ENCODE measurements around the gene ACTN4. TPM values are rescaled to one million over a fixed set of nuclear protein-coding genes. Genes with fewer than 3 reads are reported as not detected.

ACTN4 gene
- total RNA-seq, 4 donors from 2014 or later, result 475 to 520 (median 507) TPM

DNA sequence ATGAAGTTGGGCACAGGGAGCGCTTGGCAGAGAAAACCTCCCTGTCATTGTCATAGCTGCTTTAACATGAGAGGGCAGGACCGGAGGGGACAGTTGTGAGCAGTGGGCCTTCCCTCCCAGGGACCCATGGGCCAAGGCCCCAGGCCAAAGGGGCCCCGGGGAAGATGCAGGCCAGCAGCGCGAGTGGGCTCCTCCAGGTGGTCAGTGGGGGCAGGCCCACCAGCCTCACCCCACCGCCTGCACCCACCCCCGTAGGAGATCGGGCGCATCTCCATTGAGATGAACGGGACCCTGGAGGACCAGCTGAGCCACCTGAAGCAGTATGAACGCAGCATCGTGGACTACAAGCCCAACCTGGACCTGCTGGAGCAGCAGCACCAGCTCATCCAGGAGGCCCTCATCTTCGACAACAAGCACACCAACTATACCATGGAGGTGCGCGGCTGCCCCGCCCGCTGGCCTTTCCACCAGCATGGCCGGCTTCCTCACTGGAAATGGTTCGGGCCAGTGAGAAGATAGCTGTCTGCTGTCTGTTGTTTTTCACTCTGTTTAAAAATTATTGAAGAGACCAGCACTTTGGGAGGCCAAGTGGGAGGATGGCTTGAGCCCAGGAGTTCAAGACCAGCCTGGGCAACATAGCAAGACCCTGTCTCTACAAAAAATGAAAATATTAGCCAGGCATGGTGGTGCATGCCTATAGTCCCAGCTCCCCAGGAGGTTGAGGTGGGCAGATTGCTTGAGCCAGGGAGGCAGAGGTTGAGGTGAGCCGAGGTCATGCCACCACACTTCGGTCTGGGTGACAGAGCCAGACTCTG lies 78.2 kb downstream of the ACTN4 start:
- DNase-seq (ENCODE audit: low spot score in 2 of 2), result no peak
- Histone ChIP-seq H3K36me3 (peaks cover 95% of the 10 kb centered on the region), H3K9me3 (no peaks in the 10 kb centered on the region), H3K4me1 (peaks cover 11% of the 10 kb centered on the region), H3K4me3 (no peak overlapping the region), H3K27me3 (no peaks in the 10 kb centered on the region), H3K27ac (no peak overlapping the region)
- WGBS, result 91% methylated on average over 9 of the region's 21 CpGs
- TF ChIP-seq POLR2A (IDR thresholded peaks at IDR 0.05) (no peak), POLR2AphosphoS5 (IDR thresholded peaks at IDR 0.05) (no peak), EP300 (IDR thresholded peaks at IDR 0.05) (no peak)
- TF ChIP-seq, protein P1, sequence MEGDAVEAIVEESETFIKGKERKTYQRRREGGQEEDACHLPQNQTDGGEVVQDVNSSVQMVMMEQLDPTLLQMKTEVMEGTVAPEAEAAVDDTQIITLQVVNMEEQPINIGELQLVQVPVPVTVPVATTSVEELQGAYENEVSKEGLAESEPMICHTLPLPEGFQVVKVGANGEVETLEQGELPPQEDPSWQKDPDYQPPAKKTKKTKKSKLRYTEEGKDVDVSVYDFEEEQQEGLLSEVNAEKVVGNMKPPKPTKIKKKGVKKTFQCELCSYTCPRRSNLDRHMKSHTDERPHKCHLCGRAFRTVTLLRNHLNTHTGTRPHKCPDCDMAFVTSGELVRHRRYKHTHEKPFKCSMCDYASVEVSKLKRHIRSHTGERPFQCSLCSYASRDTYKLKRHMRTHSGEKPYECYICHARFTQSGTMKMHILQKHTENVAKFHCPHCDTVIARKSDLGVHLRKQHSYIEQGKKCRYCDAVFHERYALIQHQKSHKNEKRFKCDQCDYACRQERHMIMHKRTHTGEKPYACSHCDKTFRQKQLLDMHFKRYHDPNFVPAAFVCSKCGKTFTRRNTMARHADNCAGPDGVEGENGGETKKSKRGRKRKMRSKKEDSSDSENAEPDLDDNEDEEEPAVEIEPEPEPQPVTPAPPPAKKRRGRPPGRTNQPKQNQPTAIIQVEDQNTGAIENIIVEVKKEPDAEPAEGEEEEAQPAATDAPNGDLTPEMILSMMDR (IDR thresholded peaks at IDR 0.05), result no peak

DNA sequence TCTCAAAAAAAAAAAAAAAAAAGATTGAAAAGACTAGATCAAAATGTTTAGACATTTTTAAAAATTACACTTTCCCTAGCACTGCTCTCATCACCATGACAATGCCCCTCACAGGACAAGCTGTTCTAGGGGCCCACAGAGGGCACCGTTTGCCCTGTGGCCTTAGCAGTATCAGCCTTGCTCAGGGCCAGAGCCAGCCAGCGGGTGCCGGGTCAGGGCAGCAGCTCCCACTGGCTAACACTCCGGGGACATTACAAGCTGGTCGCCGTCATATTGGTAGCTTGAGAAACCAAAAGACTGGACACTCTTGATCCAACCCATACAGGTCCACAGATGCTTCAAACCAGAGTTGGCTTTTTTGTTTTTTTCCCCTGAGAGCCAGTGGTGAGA lies 78.8 kb downstream of the ACTN4 start:
- Histone ChIP-seq H3K9me3 (no peaks in the 10 kb centered on the region), H3K27me3 (no peaks in the 10 kb centered on the region), H3K36me3 (peaks cover 93% of the 10 kb centered on the region), H3K4me3 (no peak overlapping the region), H3K4me1 (peaks cover 14% of the 10 kb centered on the region), H3K27ac (no peak overlapping the region)
- 85% methylated on average over 6 of the region's 6 CpGs for WGBS
- TF ChIP-seq EP300 (IDR thresholded peaks at IDR 0.05) (no peak), POLR2AphosphoS5 (IDR thresholded peaks at IDR 0.05) (no peak), POLR2A (IDR thresholded peaks at IDR 0.05) (no peak)
- TF ChIP-seq, protein P1 (IDR thresholded peaks at IDR 0.05), result no peak
- no peak for DNase-seq (ENCODE audit: low spot score in 2 of 2)

DNA sequence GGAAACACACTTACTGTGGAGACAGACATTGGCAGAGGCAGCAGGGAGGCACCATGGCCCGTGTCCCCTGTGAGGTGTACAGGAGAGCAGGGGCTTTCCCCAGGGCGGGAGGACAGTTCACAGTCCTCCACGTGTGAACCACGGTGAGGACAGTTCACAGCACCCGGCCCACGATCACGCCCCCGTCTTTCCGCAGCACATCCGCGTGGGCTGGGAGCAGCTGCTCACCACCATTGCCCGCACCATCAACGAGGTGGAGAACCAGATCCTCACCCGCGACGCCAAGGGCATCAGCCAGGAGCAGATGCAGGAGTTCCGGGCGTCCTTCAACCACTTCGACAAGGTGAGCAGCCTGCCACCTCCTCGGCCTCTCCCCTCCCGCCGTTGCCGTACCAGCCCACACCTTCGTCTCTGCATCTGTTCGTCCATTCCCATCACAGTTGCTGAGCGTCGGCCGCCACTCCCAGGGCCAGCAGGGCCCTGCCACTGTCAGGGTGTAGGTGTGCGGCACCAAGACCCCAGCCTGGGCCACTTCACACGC lies 79.4 kb downstream of the ACTN4 start:
- Histone ChIP-seq H3K27me3 (no peaks in the 10 kb centered on the region), H3K4me3 (no peak overlapping the region), H3K9me3 (no peaks in the 10 kb centered on the region), H3K36me3 (peaks cover 88% of the 10 kb centered on the region), H3K27ac (no peak overlapping the region), H3K4me1 (peaks cover 14% of the 10 kb centered on the region)
- WGBS, result 73% methylated on average over 23 of the region's 30 CpGs
- TF ChIP-seq, protein P1 (IDR thresholded peaks at IDR 0.05), result no peak
- TF ChIP-seq POLR2AphosphoS5 (IDR thresholded peaks at IDR 0.05), result no peak
- TF ChIP-seq POLR2A (IDR thresholded peaks at IDR 0.05), result no peak
- no peak for TF ChIP-seq EP300 (IDR thresholded peaks at IDR 0.05)
- no peak for DNase-seq (ENCODE audit: low spot score in 2 of 2)

DNA sequence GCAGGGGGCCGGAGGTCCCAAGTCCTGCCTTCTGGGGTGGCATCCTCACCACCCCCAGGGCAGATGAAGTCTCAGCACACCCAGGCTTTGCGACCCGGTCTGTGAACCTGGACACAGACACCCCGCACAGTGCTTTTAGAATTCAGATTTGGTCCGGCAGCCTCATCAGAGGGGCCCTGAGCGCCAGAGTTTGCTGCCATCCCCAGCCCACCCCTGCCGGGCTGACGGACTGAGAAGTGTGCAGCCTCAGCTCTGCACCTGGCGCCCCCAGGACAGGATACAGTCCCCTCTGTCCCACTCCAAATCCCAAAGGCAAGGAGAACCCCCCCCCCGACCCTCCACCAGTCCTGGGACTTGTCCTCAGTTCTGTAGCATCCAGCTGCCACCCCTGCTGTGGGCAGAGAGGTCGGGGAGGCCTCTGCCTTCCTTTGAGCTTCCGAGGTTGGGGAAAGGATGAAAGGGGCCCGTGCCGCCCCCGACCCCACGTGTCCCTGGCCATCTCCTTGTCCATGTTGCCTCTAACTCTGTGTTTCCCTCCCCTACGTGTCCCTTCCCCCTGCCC lies 79.9 kb downstream of the ACTN4 start:
- Histone ChIP-seq H3K27me3 (no peaks in the 10 kb centered on the region), H3K27ac (no peak overlapping the region), H3K4me3 (no peak overlapping the region), H3K9me3 (no peaks in the 10 kb centered on the region), H3K36me3 (peaks cover 82% of the 10 kb centered on the region), H3K4me1 (peaks cover 18% of the 10 kb centered on the region)
- 84% methylated on average over 8 of the region's 17 CpGs for WGBS
- TF ChIP-seq POLR2AphosphoS5 (IDR thresholded peaks at IDR 0.05), result no peak
- DNase-seq (ENCODE audit: low spot score in 2 of 2), result no peak

DNA sequence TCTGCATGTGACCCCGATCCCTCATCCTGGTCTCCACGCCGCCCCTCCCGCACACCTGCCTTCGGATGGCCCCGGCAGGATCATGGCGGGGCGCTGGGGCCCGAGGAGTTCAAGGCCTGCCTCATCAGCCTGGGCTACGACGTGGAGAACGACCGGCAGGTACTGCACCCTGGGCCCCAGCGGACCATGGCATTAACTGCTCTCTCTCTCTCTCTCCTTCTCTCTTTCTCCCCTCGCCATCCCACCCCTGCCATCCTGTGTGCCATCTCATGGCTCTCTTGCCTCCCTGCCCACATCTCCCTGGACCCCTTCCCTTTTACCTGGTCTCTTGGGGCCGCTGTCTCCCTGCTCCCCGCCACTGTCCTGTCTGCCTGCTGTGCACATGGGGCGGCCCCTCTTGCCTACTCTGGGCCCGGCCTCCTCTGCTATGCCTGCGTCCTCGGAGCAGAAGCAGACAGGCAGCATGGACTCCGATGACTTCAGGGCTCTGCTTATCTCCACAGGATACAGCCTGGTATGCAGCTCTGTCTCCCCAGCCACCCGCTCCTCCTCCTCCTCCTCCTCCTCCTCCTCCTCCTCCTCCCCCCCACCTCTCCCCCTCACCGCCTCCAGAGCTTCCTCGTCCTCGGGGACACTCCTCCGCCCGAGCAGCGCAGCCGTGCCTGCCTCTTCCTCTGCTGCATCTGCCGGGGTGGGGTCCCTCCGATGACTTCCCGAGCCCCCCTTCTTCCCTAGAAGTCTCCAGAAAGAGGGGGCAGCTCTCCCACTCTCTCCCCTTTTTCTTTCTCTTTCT lies 80.6 kb downstream of the ACTN4 start:
- peaks cover 21% of the 10 kb centered on the region for H3K4me1 ChIP-seq
- no peaks in the 10 kb centered on the region for H3K27me3 ChIP-seq
- H3K9me3 ChIP-seq, result no peaks in the 10 kb centered on the region
- 78% methylated on average over 33 of the region's 33 CpGs for WGBS
- no peak overlapping the region for H3K4me3 ChIP-seq
- no peak for DNase-seq (ENCODE audit: low spot score in 2 of 2)
- no peak overlapping the region for H3K27ac ChIP-seq
- peaks cover 75% of the 10 kb centered on the region for H3K36me3 ChIP-seq
- TF ChIP-seq POLR2AphosphoS5 (IDR thresholded peaks at IDR 0.05), result no peak
- TF ChIP-seq EP300 (IDR thresholded peaks at IDR 0.05), result no peak
- TF ChIP-seq POLR2A (IDR thresholded peaks at IDR 0.05), result no peak
- TF ChIP-seq, protein P1 (IDR thresholded peaks at IDR 0.05), result no peak
